ENCODE measurements around the gene PHIP. TPM values are rescaled to one million over a fixed set of nuclear protein-coding genes. Genes with fewer than 3 reads are reported as not detected.

PHIP gene
- 6.6 and 11.5 TPM in 2 replicates for total RNA-seq

GRCh38 chr6:79078075-79078969 lies at the start of gene PHIP:
Gene PHIP, minus strand, starts transcription at chr6:79078254. Its CDS starts 186 bp downstream, at chr6:79078068.

Other genes starting within 250 kb of the PHIP start
- 3.2 and 5.8 TPM in 2 replicates for gene IRAK1BP1, start 210.7 kb downstream of the PHIP start, total RNA-seq
- gene HMGN3, start 156.4 kb upstream of the PHIP start, total RNA-seq = 42.7 and 56.5 TPM in 2 replicates

Measured in myometrial cell (primary cell).